ENCODE results near the gene OR2A14. TPM values are rescaled to one million over a fixed set of nuclear protein-coding genes. Genes with fewer than 3 reads are reported as not detected.

OR2A14 gene, protein sequence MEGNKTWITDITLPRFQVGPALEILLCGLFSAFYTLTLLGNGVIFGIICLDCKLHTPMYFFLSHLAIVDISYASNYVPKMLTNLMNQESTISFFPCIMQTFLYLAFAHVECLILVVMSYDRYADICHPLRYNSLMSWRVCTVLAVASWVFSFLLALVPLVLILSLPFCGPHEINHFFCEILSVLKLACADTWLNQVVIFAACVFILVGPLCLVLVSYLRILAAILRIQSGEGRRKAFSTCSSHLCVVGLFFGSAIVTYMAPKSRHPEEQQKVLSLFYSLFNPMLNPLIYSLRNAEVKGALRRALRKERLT
- not detected for total RNA-seq
- not detected for polyA plus RNA-seq

DNA sequence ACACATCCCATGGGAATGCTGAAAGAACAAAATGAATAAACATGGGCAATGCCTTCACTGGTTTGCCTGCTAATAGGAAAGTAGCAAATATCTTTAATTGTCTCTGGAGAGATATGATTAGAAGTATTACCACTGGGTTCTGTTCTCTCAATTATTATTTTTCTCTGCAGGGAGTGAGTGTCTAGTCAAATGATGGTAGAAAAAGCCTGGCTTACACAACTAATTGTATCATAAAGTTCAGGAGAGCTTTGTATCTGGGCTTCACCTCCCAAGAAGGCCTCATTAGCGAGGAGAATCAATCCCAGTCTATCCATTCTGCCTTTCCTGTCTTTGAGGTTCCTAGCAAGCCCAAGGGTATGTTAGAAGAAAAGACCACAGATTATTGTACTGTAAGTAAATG lies at the start of gene OR2A14:
Gene OR2A14 (plus strand): TSS at position 301 of the 400 bp plus-strand sequence. CDS start 5,937 bp downstream, outside the sequence.
- ChIA-PET CTCF (ENCODE audit: partially characterized antibody) (no interaction called here), POLR2A (ENCODE audit: partially characterized antibody) (no interaction called here)
- H3K4me1 ChIP-seq (ENCODE audit: insufficient read depth, low read length), result no peaks in the 10 kb centered on the region
- H3K27ac ChIP-seq (ENCODE audit: low read depth, low read length), result no peak within 1 kb of the TSS
- no peak within 1 kb of the TSS for H3K27ac Mint-ChIP-seq
- no peaks in the 10 kb centered on the region for H3K36me3 Mint-ChIP-seq
- no peaks in the 10 kb centered on the region for H3K36me3 ChIP-seq (ENCODE audit: insufficient read depth, low read length)
- H3K27me3 Mint-ChIP-seq, result peaks cover 1 to 4% of the 10 kb centered on the region in 2 donors
- no peak for DNase-seq
- H3K4me3 ChIP-seq (ENCODE audit: low read length in 2 of 2), result no peak within 1 kb of the TSS
- H3K27me3 ChIP-seq (ENCODE audit: insufficient read depth, low read length), result no peaks in the 10 kb centered on the region
- intact Hi-C loops (cut with micrococcal nuclease), result no loop called here
- no peak within 1 kb of the TSS for H3K4me3 Mint-ChIP-seq
- no peaks in the 10 kb centered on the region for H3K9me3 ChIP-seq (ENCODE audit: control insufficient read depth in 1 of 2, low read length in 2 of 2)
- H3K9me3 Mint-ChIP-seq, result no peaks in the 10 kb centered on the region
- no peaks in the 10 kb centered on the region for H3K4me1 Mint-ChIP-seq

DNA sequence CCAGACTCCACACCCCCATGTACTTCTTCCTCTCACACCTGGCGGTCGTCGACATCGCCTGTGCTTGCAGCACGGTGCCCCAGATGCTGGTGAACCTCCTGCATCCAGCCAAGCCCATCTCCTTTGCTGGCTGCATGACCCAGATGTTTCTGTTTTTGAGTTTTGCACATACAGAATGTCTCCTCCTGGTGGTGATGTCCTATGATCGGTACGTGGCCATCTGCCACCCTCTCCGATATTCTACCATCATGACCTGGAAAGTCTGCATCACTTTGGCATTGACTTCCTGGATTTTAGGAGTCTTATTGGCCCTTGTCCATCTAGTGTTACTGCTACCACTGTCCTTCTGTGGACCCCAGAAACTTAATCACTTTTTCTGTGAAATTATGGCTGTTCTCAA lies 48.6 kb upstream of the OR2A14 start:
- H3K27ac Mint-ChIP-seq, result no peak overlapping the region

DNA sequence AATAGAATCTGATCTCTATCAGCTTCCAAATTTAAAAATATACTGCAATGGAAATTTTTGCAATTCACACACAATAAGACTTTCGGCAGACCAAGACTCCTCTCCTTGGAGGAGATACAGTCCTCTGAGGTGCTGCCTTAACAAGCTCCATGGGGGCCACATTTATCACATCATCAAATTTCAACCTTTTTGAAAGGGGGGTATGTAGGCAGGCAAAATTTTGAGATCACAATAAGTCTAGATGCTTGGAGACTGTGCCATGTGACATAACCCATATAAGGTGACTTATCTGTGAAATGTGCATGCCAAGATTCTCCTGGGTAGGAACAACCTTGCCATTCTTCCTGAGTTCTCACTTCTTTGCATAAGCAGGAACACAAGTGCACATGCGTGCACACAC lies 37.0 kb upstream of the OR2A14 start, which contains the start of gene OR2A12:
Gene OR2A12 (plus strand): TSS at position 301 of the 400 bp plus-strand sequence. CDS start 8,830 bp downstream, outside the sequence.
- H3K36me3 ChIP-seq (ENCODE audit: insufficient read depth, low read length), result no peaks in the 10 kb centered on the region
- H3K4me1 Mint-ChIP-seq, result no peaks in the 10 kb centered on the region
- no peak within 1 kb of the TSS for H3K27ac ChIP-seq (ENCODE audit: low read depth, low read length)
- CTCF ChIA-PET (ENCODE audit: partially characterized antibody), result no interaction called here
- intact Hi-C loops (cut with micrococcal nuclease), result no loop called here
- no peak for DNase-seq
- H3K27me3 Mint-ChIP-seq, result no peaks in the 10 kb centered on the region
- no peak within 1 kb of the TSS for H3K4me3 ChIP-seq (ENCODE audit: low read length in 2 of 2)
- no peaks in the 10 kb centered on the region for H3K4me1 ChIP-seq (ENCODE audit: insufficient read depth, low read length)
- H3K9me3 ChIP-seq (ENCODE audit: control insufficient read depth in 1 of 2, low read length in 2 of 2), result no peaks in the 10 kb centered on the region
- H3K27ac Mint-ChIP-seq, result no peak within 1 kb of the TSS
- H3K9me3 Mint-ChIP-seq, result peaks cover 0 to 6% (median 4%) of the 10 kb centered on the region in 8 donors
- H3K27me3 ChIP-seq (ENCODE audit: insufficient read depth, low read length), result no peaks in the 10 kb centered on the region
- POLR2A ChIA-PET (ENCODE audit: partially characterized antibody), result no interaction called here
- no peaks in the 10 kb centered on the region for H3K36me3 Mint-ChIP-seq
- H3K4me3 Mint-ChIP-seq, result no peak within 1 kb of the TSS

More for the DNA sequence above, 48.6 kb upstream of the OR2A14 start:
- Mint-ChIP-seq H3K4me1 (no peaks in the 10 kb centered on the region), H3K36me3 (no peaks in the 10 kb centered on the region), H3K9me3 (no peaks in the 10 kb centered on the region), H3K4me3 (no peak overlapping the region), H3K27me3 (peaks cover 3 to 5% of the 10 kb centered on the region in 2 donors)
- no peaks in the 10 kb centered on the region for H3K9me3 ChIP-seq (ENCODE audit: control insufficient read depth in 1 of 2, low read length in 2 of 2)
- ChIA-PET CTCF (ENCODE audit: partially characterized antibody) (no interaction called here), POLR2A (ENCODE audit: partially characterized antibody) (no interaction called here)
- no peak for DNase-seq
- H3K36me3 ChIP-seq (ENCODE audit: insufficient read depth, low read length), result no peaks in the 10 kb centered on the region
- no peak overlapping the region for H3K4me3 ChIP-seq (ENCODE audit: low read length in 2 of 2)
- no peaks in the 10 kb centered on the region for H3K27me3 ChIP-seq (ENCODE audit: insufficient read depth, low read length)
- H3K27ac ChIP-seq (ENCODE audit: low read depth, low read length), result no peak overlapping the region
- H3K4me1 ChIP-seq (ENCODE audit: insufficient read depth, low read length), result no peaks in the 10 kb centered on the region
- intact Hi-C loops (cut with micrococcal nuclease), result no loop called here

DNA sequence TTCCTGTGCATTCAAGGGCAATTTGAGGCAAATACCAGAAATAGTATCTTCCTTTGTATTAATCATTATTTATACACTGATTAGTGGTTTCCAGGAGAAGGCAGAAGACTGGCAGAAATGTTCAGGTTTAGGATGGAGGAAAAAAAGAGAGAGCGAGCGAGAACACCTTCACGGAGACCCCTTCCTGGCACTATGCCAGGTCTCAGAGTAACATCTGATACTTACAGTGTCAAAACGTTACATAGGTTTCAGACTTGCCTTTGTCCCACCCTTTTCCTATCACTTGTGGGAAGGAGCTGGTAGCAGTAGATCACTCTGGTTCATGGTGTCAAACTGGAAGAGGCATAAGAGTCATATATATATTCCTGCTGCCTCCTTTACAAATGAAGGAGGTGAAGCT lies 36.2 kb upstream of the OR2A14 start:
- ChIA-PET CTCF (ENCODE audit: partially characterized antibody) (no interaction called here), POLR2A (ENCODE audit: partially characterized antibody) (no interaction called here)
- Mint-ChIP-seq H3K27ac (no peak overlapping the region), H3K36me3 (no peaks in the 10 kb centered on the region), H3K4me3 (no peak overlapping the region), H3K9me3 (peaks cover 0 to 10% (median 5%) of the 10 kb centered on the region in 8 donors), H3K27me3 (no peaks in the 10 kb centered on the region), H3K4me1 (no peaks in the 10 kb centered on the region)
- no peak for DNase-seq
- Histone ChIP-seq H3K4me3 (ENCODE audit: low read length in 2 of 2) (no peak overlapping the region), H3K4me1 (ENCODE audit: insufficient read depth, low read length) (no peaks in the 10 kb centered on the region), H3K27ac (ENCODE audit: low read depth, low read length) (no peak overlapping the region), H3K9me3 (ENCODE audit: control insufficient read depth in 1 of 2, low read length in 2 of 2) (no peaks in the 10 kb centered on the region), H3K27me3 (ENCODE audit: insufficient read depth, low read length) (no peaks in the 10 kb centered on the region), H3K36me3 (ENCODE audit: insufficient read depth, low read length) (no peaks in the 10 kb centered on the region)
- intact Hi-C loops (cut with micrococcal nuclease), result no loop called here

DNA sequence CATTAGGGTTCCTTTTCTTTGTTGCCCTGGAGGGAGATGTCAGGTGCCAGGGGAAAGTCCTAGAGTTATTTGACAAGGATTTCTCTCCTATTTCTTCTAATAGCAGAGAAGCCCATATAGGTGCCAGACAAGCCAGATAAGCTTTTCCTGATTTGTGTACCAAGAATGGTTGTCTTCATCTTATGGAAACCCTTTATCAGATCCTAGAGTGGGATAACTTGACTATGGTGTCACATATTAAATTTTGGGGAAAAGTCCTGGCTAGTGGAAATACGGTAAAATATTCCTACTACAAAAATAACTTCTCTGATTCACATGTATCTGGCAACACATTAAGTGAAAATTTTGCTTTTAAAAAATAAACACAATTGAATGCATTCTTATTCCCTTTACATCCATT lies 35.7 kb upstream of the OR2A14 start:
- Mint-ChIP-seq H3K27me3 (peaks cover 0 to 2% of the 10 kb centered on the region in 2 donors), H3K27ac (no peak overlapping the region), H3K36me3 (no peaks in the 10 kb centered on the region), H3K4me1 (no peaks in the 10 kb centered on the region), H3K4me3 (no peak overlapping the region), H3K9me3 (peaks cover 0 to 12% (median 5%) of the 10 kb centered on the region in 8 donors)
- DNase-seq, result no peak
- ChIA-PET CTCF (ENCODE audit: partially characterized antibody) (no interaction called here), POLR2A (ENCODE audit: partially characterized antibody) (no interaction called here)
- intact Hi-C loops (cut with micrococcal nuclease), result no loop called here
- Histone ChIP-seq H3K36me3 (ENCODE audit: insufficient read depth, low read length) (no peaks in the 10 kb centered on the region), H3K27me3 (ENCODE audit: insufficient read depth, low read length) (no peaks in the 10 kb centered on the region), H3K4me3 (ENCODE audit: low read length in 2 of 2) (no peak overlapping the region), H3K4me1 (ENCODE audit: insufficient read depth, low read length) (no peaks in the 10 kb centered on the region), H3K9me3 (ENCODE audit: control insufficient read depth in 1 of 2, low read length in 2 of 2) (no peaks in the 10 kb centered on the region), H3K27ac (ENCODE audit: low read depth, low read length) (no peak overlapping the region)

DNA sequence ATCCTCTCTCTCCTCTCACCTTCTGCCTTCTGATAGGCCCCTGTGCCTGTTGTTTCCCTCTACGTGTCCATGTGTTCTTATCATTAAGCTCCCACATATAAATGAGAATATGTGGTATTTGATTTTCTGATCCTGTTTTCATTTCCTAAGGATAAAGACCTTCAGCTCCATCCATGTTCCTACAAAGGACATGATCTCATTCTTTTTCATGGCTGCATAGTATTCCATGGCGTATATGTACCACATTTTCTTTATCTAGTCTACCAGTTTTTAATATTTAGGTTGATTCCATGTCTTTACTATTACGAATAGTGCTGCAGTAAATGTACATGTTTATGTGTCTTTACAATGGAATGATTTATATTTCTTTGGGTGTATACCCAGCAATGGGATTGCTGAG lies 32.3 kb upstream of the OR2A14 start:
- H3K36me3 Mint-ChIP-seq, result no peaks in the 10 kb centered on the region
- no peaks in the 10 kb centered on the region for H3K4me1 Mint-ChIP-seq
- no peak for DNase-seq
- no peaks in the 10 kb centered on the region for H3K9me3 ChIP-seq (ENCODE audit: control insufficient read depth in 1 of 2, low read length in 2 of 2)
- no peak overlapping the region for H3K4me3 Mint-ChIP-seq
- intact Hi-C loops (cut with micrococcal nuclease), result no loop called here
- H3K27ac ChIP-seq (ENCODE audit: low read depth, low read length), result no peak overlapping the region
- no peak overlapping the region for H3K4me3 ChIP-seq (ENCODE audit: low read length in 2 of 2)
- no peaks in the 10 kb centered on the region for H3K27me3 ChIP-seq (ENCODE audit: insufficient read depth, low read length)
- H3K27me3 Mint-ChIP-seq, result peaks cover 2% of the 10 kb centered on the region in 2 donors
- POLR2A ChIA-PET (ENCODE audit: partially characterized antibody), result no interaction called here
- peaks cover 0 to 17% (median 12%) of the 10 kb centered on the region in 8 donors for H3K9me3 Mint-ChIP-seq
- CTCF ChIA-PET (ENCODE audit: partially characterized antibody), result no interaction called here
- no peak overlapping the region for H3K27ac Mint-ChIP-seq
- H3K36me3 ChIP-seq (ENCODE audit: insufficient read depth, low read length), result no peaks in the 10 kb centered on the region
- no peaks in the 10 kb centered on the region for H3K4me1 ChIP-seq (ENCODE audit: insufficient read depth, low read length)

DNA sequence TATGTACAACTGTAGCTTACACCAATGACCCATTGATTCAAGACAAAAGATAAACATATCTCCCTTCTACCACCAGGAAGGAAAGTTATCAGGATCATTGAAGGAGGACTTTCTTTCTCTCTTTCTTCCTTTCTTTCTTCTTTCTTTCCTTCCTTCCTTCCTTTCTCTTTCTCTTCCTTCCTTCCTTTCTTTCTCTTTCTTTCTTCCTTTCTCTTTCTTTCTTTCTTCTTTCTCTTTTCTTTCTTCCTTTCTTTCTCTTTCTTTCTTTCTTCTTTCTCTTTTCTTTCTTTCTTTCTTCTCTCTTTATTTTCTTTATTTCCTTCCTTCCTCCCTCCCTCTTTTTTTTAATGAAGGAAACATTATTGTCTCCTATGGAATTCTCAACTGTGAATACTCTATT lies 24.2 kb upstream of the OR2A14 start:
- no peak for DNase-seq

More for the DNA sequence above, 24.2 kb upstream of the OR2A14 start:
- Histone ChIP-seq H3K4me1 (ENCODE audit: insufficient read depth, low read length) (no peaks in the 10 kb centered on the region), H3K4me3 (ENCODE audit: low read length in 2 of 2) (no peak overlapping the region), H3K27ac (ENCODE audit: low read depth, low read length) (no peak overlapping the region), H3K36me3 (ENCODE audit: insufficient read depth, low read length) (no peaks in the 10 kb centered on the region), H3K9me3 (ENCODE audit: control insufficient read depth in 1 of 2, low read length in 2 of 2) (no peaks in the 10 kb centered on the region), H3K27me3 (ENCODE audit: insufficient read depth, low read length) (no peaks in the 10 kb centered on the region)
- ChIA-PET CTCF (ENCODE audit: partially characterized antibody) (interaction anchor here (1.3 kb wide), 1 partner anchor 29 kb away, joined by 4 read pairs; no protein-coding TSS in a partner anchor), POLR2A (ENCODE audit: partially characterized antibody) (no interaction called here)
- Mint-ChIP-seq H3K9me3 (peaks cover 0 to 8% (median 4%) of the 10 kb centered on the region in 8 donors), H3K36me3 (no peaks in the 10 kb centered on the region), H3K27me3 (peaks cover 4 to 9% of the 10 kb centered on the region in 2 donors), H3K4me3 (no peak overlapping the region), H3K27ac (no peak overlapping the region), H3K4me1 (no peaks in the 10 kb centered on the region)
- intact Hi-C loops (cut with micrococcal nuclease), result no loop called here

Measured in CD4-positive, alpha-beta memory T cell (primary cell).